Activated naive CD8-positive, alpha-beta T cell treated with anti-CD3 and anti-CD28 coated beads, Interleukin-2, amount 50 U/mL, for 24 hours (primary cell): ENCODE measurements around the gene ZBTB24.

Experiments
- ATAC-seq: fragments of 150-1000 bp; cut with Tn5 transposase; one replicate; pipeline ENCODE4 v1.10.0; 2021
- DNase-seq: peaks from one replicate; pipeline ENCODE4 v3.0.0; 2021
- H3K27ac Mint-ChIP-seq: one replicate; pipeline ENCODE4 v1.8.0; 2021; ENCODE audit warnings: mild to moderate bottlenecking, mixed read lengths
- H3K27me3 Mint-ChIP-seq: one replicate; pipeline ENCODE4 v1.8.0; 2021; ENCODE audit warnings: mixed read lengths
- H3K36me3 Mint-ChIP-seq: one replicate; pipeline ENCODE4 v1.8.0; 2021; ENCODE audit warnings: low read depth, mixed read lengths
- H3K4me1 Mint-ChIP-seq: one replicate; pipeline ENCODE4 v1.8.0; 2021; ENCODE audit warnings: mixed read lengths
- H3K4me3 Mint-ChIP-seq: one replicate; pipeline ENCODE4 v1.8.0; 2021; ENCODE audit warnings: mild to moderate bottlenecking, moderate library complexity, mixed read lengths
- H3K9me3 Mint-ChIP-seq: one replicate; pipeline ENCODE4 v1.8.0; 2021; ENCODE audit warnings: mixed read lengths

Gene ZBTB24

DNA sequence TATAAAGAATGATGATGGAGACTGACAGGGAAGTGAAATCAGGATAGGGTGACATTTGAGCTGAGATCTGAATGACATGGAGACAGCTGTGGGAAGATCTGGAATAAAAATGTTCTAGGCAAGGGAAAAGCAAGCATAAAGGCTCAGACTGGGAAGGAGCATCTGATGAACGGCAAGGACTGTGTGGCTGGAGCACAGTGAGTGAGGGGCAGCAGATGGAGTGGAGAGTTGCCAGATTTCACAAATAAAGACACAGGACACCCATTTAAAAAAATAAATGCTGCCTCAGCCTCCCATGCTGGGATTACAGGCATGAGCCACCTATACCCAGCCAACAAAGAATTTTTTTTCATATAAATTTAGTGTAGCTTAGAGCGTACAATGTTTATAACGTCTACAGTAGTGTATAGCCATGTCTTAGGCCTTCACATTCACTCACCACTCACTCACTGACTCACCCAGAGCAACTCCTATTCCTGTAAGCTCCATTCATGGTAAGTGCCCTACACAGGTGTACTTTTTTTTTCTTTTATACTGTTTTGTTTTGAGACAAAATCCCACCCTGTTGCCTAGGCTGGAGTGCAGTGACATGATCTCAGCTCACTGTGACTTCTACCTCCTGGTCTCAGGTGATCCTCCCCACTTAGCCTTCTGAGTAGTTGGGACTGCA, 2.4 kb upstream of the ZBTB24 start:
- Mint-ChIP-seq H3K27me3 (peaks cover 1% of the 10 kb centered on the region), H3K9me3 (no peaks in the 10 kb centered on the region), H3K4me3 (no peak overlapping the region), H3K27ac (no peak overlapping the region), H3K4me1 (peaks cover 26% of the 10 kb centered on the region), H3K36me3 (peaks cover 18% of the 10 kb centered on the region)
- no peak for DNase-seq
- no peak for ATAC-seq

DNA sequence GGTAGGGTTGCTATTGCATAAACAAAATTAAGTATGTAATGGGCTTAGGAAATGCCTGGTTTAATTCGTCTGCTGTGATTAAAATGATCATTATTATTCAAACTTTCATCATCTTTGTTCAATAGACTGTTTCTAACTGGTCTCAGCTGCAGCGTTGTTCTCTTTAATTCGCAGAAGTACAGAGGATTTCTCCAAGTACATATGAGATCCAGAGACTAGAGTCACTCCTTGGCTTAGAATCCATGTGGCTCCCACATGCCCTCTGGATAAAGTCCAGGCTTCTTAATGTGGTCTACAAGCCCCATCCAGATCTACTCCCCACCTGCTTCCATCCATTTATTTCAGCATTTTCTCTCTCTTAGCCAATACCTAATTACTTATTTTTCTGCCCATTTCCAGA, 1.1 kb upstream of the ZBTB24 start:
- H3K27ac Mint-ChIP-seq, result no peak overlapping the region
- H3K36me3 Mint-ChIP-seq, result peaks cover 27% of the 10 kb centered on the region
- H3K27me3 Mint-ChIP-seq, result peaks cover 1% of the 10 kb centered on the region
- ATAC-seq (no peak), DNase-seq (no peak)
- no peaks in the 10 kb centered on the region for H3K9me3 Mint-ChIP-seq
- H3K4me3 Mint-ChIP-seq, result peak overlapping the region; percentile 73
- H3K4me1 Mint-ChIP-seq, result peaks cover 32% of the 10 kb centered on the region

DNA sequence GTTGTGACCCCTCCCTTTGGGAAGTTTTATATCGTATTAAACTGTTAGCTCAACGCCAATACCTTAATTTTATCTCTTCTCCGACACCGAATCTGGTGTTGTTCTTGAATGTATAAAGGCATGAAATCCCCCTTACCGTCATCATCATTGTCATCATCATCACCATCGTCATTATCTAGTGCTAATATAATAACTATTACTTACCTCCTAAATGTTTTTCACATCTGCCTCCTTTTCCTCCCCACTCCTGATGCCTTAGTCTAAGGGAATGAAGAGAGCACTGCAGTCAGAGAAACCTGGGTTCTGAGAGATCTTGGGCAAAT, 677 bp upstream of the ZBTB24 start:
- H3K36me3 Mint-ChIP-seq, result peaks cover 31% of the 10 kb centered on the region
- DNase-seq (no peak), ATAC-seq (no peak)
- H3K4me3 Mint-ChIP-seq, result peak overlapping the region; percentile 73
- H3K9me3 Mint-ChIP-seq, result no peaks in the 10 kb centered on the region
- peak overlapping the region; percentile 37 for H3K27ac Mint-ChIP-seq
- H3K27me3 Mint-ChIP-seq, result peaks cover 1% of the 10 kb centered on the region
- peaks cover 36% of the 10 kb centered on the region for H3K4me1 Mint-ChIP-seq

DNA sequence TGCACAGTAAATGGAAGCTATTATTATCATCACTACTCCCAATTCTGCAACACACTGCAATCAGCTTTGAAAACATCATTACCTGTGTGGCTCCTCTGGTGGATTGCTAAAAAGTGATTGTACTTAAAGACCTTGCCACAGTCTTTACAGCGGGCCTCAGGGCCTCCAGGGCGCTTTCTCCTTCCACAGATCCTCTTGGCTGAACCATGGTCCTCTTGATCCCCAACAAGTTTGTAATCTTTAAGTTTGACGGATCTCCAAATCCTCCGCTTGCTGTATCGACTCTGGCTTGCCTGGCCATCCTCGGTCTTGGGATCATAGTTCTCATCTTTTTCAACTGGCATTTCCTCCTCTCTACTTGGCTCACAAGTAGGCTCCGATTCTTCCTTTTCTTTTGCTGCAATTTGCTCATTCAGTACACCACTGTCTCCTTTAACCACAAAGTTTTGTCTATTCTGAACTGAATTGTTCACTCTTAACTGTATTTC, 2.0 kb downstream of the ZBTB24 start:
- Mint-ChIP-seq H3K4me3 (peak overlapping the region; percentile 96), H3K27me3 (peaks cover 1% of the 10 kb centered on the region), H3K4me1 (peaks cover 61% of the 10 kb centered on the region), H3K36me3 (peaks cover 57% of the 10 kb centered on the region), H3K27ac (peak overlapping the region; percentile 6), H3K9me3 (no peaks in the 10 kb centered on the region)
- DNase-seq (no peak), ATAC-seq (no peak)

DNA sequence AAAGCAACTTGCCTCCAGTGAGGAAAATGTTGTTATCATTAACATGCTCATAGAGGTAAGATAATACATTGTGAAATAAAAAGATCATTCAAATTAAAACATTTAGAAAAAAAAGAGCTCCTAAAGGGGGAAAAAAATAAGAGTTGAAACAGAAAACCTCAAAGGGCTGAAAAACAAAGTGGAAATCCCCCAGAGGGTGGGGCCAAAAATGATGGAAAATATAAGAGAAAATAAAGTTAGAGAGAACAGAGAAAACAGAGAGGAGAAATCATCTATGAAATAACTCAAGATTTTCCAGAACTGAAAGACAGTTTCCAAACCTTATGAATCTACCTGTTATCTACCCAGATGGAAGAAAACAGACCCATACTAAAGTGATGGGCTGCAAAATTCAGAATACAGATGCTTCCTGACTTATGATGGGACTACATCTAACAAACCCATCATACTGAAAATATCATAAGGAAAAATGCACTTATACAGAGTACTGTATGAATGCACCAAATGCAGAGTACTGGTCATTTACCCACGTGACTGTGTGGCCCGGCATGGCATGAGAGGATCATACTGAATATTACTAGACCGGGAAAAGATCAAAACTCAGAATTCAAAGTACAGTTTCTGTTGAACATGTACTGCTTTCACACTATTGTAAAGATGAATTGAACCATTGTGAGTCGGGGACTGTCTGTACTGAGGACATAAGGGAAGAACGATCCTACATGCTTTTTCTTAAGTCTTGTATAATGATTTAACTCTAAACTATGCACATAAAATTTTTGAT, 4.0 kb downstream of the ZBTB24 start:
- Mint-ChIP-seq H3K4me1 (peaks cover 75% of the 10 kb centered on the region), H3K27me3 (no peaks in the 10 kb centered on the region), H3K4me3 (peak overlapping the region; percentile 96), H3K27ac (peak overlapping the region; percentile 94), H3K36me3 (peaks cover 71% of the 10 kb centered on the region), H3K9me3 (no peaks in the 10 kb centered on the region)
- no peak for ATAC-seq
- DNase-seq, result no peak

DNA sequence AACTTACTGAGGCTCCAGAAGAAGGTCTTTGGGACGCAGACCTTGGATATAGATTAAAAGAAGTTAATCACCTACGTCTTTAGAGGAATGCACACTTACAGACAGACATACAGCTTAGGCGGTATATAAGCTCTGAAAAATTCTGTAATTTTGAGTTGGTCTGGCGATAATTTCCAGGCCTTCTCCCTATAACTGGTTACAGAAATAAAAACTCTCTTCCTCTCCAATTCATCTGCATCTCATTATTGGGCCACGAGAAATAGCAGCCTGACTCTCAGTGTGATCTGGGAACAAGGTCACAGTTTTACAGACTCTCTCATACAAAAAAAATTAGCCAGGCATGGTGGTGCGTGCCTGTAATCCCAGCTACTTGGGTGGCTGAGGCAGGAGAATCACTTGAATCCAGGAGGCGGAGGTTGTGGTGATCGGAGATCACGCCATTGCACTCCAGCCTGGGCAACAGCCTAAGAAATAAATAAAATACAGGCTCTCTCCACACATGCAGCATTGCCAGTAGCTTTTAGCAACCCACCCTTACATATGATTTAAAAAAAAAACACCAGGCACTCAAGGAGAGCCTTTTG, 4.7 kb downstream of the ZBTB24 start:
- Mint-ChIP-seq H3K4me3 (peak overlapping the region; percentile 96), H3K4me1 (peaks cover 77% of the 10 kb centered on the region), H3K9me3 (no peaks in the 10 kb centered on the region), H3K27me3 (no peaks in the 10 kb centered on the region), H3K36me3 (peaks cover 78% of the 10 kb centered on the region), H3K27ac (peak overlapping the region; percentile 94)
- ATAC-seq (no peak), DNase-seq (no peak)

DNA sequence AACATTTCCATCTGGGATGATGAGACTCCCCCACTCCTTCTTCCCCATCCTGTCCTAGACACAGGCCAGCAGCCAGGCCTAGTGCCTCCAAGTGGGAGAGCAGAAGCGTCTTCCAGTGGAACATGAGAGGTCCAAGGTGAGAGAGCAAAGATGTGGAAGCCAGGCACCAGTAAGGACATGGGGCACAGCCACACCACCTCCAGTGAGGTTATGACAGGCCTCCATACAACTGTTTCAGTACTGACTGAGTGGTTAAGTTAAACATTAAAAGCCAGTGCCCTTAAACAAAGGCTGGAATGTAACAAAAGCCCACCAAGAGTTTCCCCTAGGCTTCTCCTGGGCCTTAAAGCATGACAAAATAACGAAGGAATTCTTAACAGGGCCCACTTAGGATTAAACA, 5.3 kb downstream of the ZBTB24 start:
- DNase-seq (no peak), ATAC-seq (peak; percentile 41)
- Mint-ChIP-seq H3K36me3 (peaks cover 84% of the 10 kb centered on the region), H3K4me3 (peak overlapping the region; percentile 96), H3K9me3 (no peaks in the 10 kb centered on the region), H3K27me3 (no peaks in the 10 kb centered on the region), H3K27ac (peak overlapping the region; percentile 94), H3K4me1 (peaks cover 83% of the 10 kb centered on the region)

DNA sequence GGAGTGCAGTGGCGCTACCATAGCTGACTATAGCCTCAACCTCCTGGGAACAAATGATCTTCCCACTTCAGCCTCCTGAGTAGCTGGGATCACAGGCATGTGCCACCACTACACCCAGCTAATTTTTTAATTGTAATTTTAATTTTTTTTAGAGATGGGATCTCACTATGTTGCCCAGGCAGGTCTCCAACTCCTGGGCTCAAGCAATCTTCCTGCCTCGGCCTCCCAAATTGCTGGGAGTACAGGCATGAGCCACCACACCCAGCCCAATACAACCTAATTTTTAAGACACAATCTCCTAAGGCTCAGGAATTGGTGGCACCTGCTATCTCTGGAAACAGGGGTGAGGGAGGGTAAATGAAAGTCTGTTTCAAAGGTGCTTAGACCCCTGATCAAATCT, 5.8 kb downstream of the ZBTB24 start:
- Mint-ChIP-seq H3K4me1 (peaks cover 87% of the 10 kb centered on the region), H3K27me3 (no peaks in the 10 kb centered on the region), H3K4me3 (peak overlapping the region; percentile 96), H3K36me3 (peaks cover 87% of the 10 kb centered on the region), H3K9me3 (no peaks in the 10 kb centered on the region), H3K27ac (peak overlapping the region; percentile 94)
- DNase-seq, result no peak
- no peak for ATAC-seq

DNA sequence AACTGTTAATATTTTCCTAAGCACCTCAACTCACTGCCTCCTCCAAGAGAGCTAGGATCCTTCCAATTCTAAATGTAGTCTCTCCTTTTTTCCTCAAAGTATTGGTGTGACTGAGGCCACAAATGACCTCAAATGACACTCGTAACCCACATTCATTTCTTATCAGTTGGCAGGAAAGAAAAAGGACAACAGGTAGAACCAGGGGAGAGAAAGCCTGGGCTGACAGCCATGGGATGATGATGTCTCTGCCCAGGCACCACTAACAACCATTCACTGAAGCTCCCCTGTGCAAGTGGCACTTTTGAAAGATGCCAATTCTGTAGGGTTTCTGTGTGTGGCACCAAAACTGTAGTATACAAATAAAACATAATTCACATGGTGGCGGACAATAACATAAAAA, 7.4 kb downstream of the ZBTB24 start:
- peaks cover 89% of the 10 kb centered on the region for H3K36me3 Mint-ChIP-seq
- H3K4me1 Mint-ChIP-seq, result peaks cover 86% of the 10 kb centered on the region
- no peak overlapping the region for H3K4me3 Mint-ChIP-seq
- no peaks in the 10 kb centered on the region for H3K9me3 Mint-ChIP-seq
- peak overlapping the region; percentile 73 for H3K27ac Mint-ChIP-seq
- no peak for DNase-seq
- ATAC-seq, result no peak
- no peaks in the 10 kb centered on the region for H3K27me3 Mint-ChIP-seq

DNA sequence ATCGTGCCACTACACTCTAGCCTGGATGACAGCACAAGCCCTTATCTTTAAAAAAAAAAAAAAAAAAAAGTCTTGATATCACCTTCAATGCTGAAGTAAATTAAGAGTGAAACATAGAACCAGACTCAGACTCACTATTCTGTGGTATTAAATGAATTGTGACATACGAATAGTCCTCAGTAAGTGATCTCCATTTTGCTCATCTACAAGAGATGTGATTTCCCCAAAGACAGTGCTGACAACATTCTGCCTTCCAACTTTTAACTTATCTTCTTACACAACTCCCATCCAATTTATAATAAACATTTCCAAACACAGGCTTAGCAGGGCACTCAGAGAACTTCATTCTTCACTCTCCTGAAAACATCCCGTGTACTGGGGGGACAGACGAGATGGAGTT, 8.0 kb downstream of the ZBTB24 start:
- DNase-seq (no peak), ATAC-seq (no peak)
- H3K4me1 Mint-ChIP-seq, result peaks cover 80% of the 10 kb centered on the region
- peak overlapping the region; percentile 73 for H3K27ac Mint-ChIP-seq
- no peaks in the 10 kb centered on the region for H3K27me3 Mint-ChIP-seq
- peaks cover 90% of the 10 kb centered on the region for H3K36me3 Mint-ChIP-seq
- no peaks in the 10 kb centered on the region for H3K9me3 Mint-ChIP-seq
- H3K4me3 Mint-ChIP-seq, result peak overlapping the region; percentile 35

DNA sequence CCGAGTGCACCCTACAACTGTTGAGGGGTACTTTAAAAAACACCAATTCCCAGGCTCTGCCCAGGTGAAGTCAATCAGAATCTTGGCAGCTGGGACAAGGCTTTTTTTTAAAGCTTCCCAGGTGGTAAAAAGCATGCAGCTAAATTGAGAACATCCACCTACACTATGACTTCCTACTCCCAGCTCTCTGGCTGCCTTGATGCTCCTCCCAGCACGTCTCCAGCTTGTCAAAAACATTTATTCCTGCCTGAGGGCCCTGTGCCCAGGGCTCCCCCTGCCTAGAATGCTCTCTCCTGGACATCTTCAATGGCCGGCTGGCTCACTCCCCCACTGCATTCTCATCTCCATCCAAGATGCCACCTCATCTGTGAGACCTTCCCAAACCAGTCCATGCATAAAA, 9.9 kb downstream of the ZBTB24 start:
- ATAC-seq (no peak), DNase-seq (no peak)
- H3K27ac Mint-ChIP-seq, result peak overlapping the region; percentile 70
- H3K4me3 Mint-ChIP-seq, result no peak overlapping the region
- H3K4me1 Mint-ChIP-seq, result peaks cover 68% of the 10 kb centered on the region
- peaks cover 85% of the 10 kb centered on the region for H3K36me3 Mint-ChIP-seq
- H3K9me3 Mint-ChIP-seq, result no peaks in the 10 kb centered on the region
- no peaks in the 10 kb centered on the region for H3K27me3 Mint-ChIP-seq

DNA sequence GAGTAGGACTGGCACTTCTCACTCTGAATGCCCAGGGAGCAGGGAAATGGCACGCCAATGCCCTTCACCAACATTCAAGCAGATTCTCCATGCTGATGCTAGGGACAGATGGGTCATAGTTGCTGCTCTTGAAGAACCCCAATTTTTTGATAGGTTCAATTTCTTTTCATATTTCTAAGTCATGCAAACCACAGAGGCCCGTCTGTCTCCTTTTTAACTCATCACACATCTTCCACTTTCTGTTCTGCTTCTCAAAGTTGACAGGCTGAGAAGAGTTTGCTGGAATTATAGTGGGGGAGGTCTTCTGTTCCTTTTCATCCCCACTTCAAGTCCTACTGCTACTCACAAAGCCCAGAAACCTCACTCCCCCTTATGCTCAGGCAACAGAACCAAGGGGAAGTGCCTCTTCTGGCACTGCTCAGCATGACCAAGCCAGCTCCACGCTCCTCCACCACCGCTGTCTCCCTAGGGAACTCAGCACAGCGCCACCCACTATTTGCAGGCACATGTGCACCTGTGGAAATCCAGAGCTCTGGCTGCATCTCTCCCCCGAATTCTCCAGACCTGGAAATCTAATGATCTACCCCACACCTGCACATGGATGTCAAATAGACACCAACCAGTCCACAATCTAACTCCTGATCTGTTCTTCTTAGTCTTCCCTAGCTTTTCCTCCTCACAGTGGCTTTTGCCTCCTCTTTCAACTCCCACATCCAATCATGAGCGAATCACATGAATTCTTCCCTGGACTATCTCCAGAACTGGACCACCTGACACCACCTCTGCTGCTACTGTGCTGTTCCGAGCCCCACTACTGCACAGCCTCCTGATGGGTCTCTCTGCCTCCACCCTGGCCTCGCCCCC, 10.7 kb downstream of the ZBTB24 start:
- Mint-ChIP-seq H3K9me3 (no peaks in the 10 kb centered on the region), H3K36me3 (peaks cover 85% of the 10 kb centered on the region), H3K4me1 (peaks cover 65% of the 10 kb centered on the region), H3K4me3 (peak overlapping the region; percentile 15), H3K27me3 (no peaks in the 10 kb centered on the region), H3K27ac (peak overlapping the region; percentile 64)
- ATAC-seq (peak; percentile 33), DNase-seq (no peak)

DNA sequence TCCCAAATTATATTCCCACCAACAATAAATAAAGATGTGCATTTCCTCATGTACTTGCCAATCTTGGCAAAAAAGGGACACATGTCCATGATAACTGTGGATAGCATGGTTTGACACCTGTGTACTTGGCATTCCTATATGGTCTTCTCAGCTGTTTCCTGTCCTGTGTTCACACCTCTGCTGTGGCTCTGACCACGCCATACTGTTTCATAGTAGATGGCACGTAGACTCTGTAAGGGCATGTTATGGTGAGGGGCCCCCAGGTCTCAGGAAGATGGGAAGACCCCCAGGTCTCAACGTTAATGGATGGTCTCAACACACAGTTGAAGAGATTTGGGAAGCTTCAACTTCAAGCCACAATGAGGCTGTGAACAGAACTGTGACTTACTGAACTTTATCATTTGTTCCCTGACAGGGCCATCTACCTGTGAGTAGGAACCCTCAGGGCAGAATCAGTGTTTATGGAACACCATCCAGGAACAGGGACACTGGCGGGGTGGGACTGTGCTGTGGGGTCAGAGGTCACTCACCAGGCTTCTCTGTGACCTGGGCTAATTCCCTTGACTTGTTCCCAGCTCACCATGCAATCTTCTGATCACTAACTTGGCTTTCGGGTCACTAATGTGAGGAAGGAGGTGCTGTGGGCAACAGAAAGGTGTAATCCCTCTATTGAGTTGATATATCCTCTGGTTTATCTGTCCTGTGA, 11.8 kb downstream of the ZBTB24 start:
- peak overlapping the region; percentile 40 for H3K27ac Mint-ChIP-seq
- H3K4me3 Mint-ChIP-seq, result no peak overlapping the region
- H3K36me3 Mint-ChIP-seq, result peaks cover 81% of the 10 kb centered on the region
- H3K27me3 Mint-ChIP-seq, result no peaks in the 10 kb centered on the region
- no peak for DNase-seq
- H3K4me1 Mint-ChIP-seq, result peaks cover 61% of the 10 kb centered on the region
- no peak for ATAC-seq
- H3K9me3 Mint-ChIP-seq, result no peaks in the 10 kb centered on the region
